Effector CD8-positive, alpha-beta T cell (primary cell): ENCODE measurements around the gene DCUN1D3.
A peak's percentile ranks its signal among the peaks of the same experiment; 100 is the strongest.
"Not testable (repeated sequence)": the region's sequence is repeated elsewhere in the genome, so short reads cannot be mapped to it uniquely, and the experiment has no call there.

ENCODE experiments used
- DNase-seq: peaks from one replicate; lab custom pipeline; 2025; lab: John Stamatoyannopoulos, UW
- total RNA-seq, 4 experiments: gene quantifications; one replicate each; lab custom pipeline; 2026; lab: John Stamatoyannopoulos, UW

Gene DCUN1D3
- total RNA-seq, result 18.0 to 21.9 (median 20.1) reads per million in 4 experiments

GRCh38 chr16:20900299-20901067 is at the start of gene DCUN1D3, which contains the start of gene LYRM1:
Gene DCUN1D3 (minus strand): TSS chr16:20900358. CDS start chr16:20862538, 37,820 bp downstream.
Gene LYRM1 (plus strand): TSS chr16:20900771. CDS start chr16:20915556, 14,785 bp downstream.
- peak; percentile 84 for DNase-seq

GRCh38 chr16:20949660-20950059 is 49.5 kb upstream of the DCUN1D3 start:
- DNase-seq, result no peak

- no peak for DNase-seq
Observed at GRCh38 chr16:20948444-20948843, 48.3 kb upstream of the DCUN1D3 start.

GRCh38 chr16:20946015-20946629 is 46.0 kb upstream of the DCUN1D3 start:
- no peak for DNase-seq

- not testable (repeated sequence) for DNase-seq
Observed at GRCh38 chr16:20945575-20945875, 45.4 kb upstream of the DCUN1D3 start.

- no peak for DNase-seq
Observed at GRCh38 chr16:20944861-20945574, 44.9 kb upstream of the DCUN1D3 start.

- DNase-seq, result no peak
Observed at GRCh38 chr16:20942256-20942655, 42.1 kb upstream of the DCUN1D3 start.

GRCh38 chr16:20941636-20941926 is 41.4 kb upstream of the DCUN1D3 start:
- DNase-seq, result no peak

- no peak for DNase-seq
Observed at GRCh38 chr16:20940871-20941635, 40.9 kb upstream of the DCUN1D3 start.

- no peak for DNase-seq
Observed at GRCh38 chr16:20939611-20940010, 39.5 kb upstream of the DCUN1D3 start.

GRCh38 chr16:20938426-20938825 is 38.3 kb upstream of the DCUN1D3 start:
- DNase-seq, result no peak

GRCh38 chr16:20937736-20938135 is 37.6 kb upstream of the DCUN1D3 start:
- no peak for DNase-seq

GRCh38 chr16:20933589-20933988 is 33.4 kb upstream of the DCUN1D3 start:
- DNase-seq, result no peak

- DNase-seq, result no peak
Observed at GRCh38 chr16:20931066-20931600, 31.0 kb upstream of the DCUN1D3 start.

- no peak for DNase-seq
Observed at GRCh38 chr16:20930365-20930690, 30.2 kb upstream of the DCUN1D3 start.

- DNase-seq, result not testable (repeated sequence)
Observed at GRCh38 chr16:20929676-20930364, 29.7 kb upstream of the DCUN1D3 start.

GRCh38 chr16:20928774-20929411 is 28.7 kb upstream of the DCUN1D3 start:
- no peak for DNase-seq

- DNase-seq, result no peak
Observed at GRCh38 chr16:20925751-20926150, 25.6 kb upstream of the DCUN1D3 start.

GRCh38 chr16:20923876-20924275 is 23.7 kb upstream of the DCUN1D3 start:
- no peak for DNase-seq

- no peak for DNase-seq
Observed at GRCh38 chr16:20920799-20921198, 20.6 kb upstream of the DCUN1D3 start.

GRCh38 chr16:20920091-20920490 is 19.9 kb upstream of the DCUN1D3 start:
- DNase-seq, result no peak
